HG02763 (cell line): ENCODE data around the gene PTPN18.
"Not testable (repeated sequence)": the region's sequence is repeated elsewhere in the genome, so short reads cannot be mapped to it uniquely, and the experiment has no call there.

Experiments used
- ATAC-seq: cut with Tn5 transposase; IDR thresholded peaks from one replicate; pipeline ENCODE4 v1.9.1; 2021; ENCODE audit warnings: mild to moderate bottlenecking, moderate library complexity; ENCODE audit not compliant: unreplicated experiment

Gene PTPN18, protein sequence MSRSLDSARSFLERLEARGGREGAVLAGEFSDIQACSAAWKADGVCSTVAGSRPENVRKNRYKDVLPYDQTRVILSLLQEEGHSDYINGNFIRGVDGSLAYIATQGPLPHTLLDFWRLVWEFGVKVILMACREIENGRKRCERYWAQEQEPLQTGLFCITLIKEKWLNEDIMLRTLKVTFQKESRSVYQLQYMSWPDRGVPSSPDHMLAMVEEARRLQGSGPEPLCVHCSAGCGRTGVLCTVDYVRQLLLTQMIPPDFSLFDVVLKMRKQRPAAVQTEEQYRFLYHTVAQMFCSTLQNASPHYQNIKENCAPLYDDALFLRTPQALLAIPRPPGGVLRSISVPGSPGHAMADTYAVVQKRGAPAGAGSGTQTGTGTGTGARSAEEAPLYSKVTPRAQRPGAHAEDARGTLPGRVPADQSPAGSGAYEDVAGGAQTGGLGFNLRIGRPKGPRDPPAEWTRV

DNA sequence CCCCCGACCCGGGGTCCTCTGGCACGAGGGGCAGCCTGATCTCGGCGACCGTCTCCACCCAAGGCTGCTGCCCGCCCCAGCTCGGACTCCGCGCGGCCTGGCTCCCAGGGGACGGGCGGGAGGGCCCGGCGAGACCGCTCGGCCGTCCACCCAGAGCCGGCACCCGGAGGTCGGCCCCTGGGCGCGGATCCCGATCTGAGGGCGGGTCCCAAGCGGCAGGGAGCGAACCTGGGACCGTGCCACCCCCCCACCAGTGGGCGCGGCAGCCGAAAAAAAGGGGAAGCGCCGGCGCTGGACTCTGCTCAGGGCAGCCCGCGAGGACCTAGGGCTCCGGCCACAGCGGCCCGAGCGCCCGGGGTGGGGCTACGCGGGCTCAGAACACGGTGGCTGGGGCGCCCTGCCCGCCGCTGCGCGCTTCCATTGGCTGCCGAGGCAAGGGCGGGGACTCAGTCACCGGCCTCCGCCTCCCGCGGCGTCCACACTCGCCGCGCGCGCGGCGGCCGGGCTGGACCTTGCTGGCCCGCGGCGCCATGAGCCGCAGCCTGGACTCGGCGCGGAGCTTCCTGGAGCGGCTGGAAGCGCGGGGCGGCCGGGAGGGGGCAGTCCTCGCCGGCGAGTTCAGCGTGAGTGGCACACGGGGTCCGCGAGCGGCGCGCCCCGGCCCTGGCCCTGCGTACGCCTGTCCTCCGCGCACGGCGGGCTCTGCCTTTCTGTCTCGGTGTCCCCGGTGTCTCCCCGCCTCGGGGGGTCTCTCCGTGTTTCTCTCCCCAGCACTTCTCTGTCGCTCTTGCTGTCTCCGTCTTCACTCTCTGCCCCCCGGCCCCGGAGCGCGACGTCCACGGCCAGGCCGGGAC, at the start of gene PTPN18:
Gene PTPN18, plus strand, starts transcription at position 479 of the 854 bp plus-strand sequence. Its CDS starts 52 bp downstream, at position 531.
- peak; percentile 94 for ATAC-seq

DNA sequence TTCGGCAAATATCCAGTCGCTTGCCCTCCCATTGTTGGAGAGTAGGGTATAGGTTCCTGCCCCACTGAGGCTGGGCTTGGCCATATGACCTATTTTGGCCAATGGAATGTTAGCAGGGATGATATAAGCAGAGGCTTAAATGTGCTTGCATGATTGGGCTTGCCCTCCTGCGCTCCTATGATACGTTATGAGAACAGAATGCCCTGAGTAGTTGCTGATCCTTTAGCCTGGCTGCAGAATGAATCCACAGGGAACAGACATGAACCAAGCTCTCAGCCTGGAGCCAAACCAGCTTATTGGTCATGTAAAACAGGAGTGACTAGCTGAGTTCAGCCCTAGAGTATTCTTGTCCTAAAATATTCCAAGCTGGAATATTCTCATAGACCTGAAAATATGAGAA, 48.0 kb upstream of the PTPN18 start:
- ATAC-seq = no peak

DNA sequence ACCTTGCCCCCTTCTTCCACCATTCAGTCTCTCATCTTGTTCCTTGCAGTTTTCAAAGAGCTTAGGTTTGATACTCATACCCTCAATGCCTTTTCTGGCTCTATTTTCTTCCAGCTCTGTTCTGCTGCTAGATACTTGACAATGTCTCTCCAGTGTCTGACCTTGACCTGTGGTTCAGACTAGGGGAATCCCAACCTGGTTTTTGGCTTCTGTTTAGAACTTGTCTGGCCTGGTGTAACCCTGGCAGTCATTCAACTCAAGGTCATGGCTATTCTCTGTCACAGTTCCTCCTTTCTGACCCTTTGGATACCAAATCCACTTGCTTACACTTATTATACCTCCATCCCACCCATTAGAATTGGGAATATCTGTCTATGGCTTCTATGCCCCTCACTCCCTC, 45.0 kb upstream of the PTPN18 start:
- no peak for ATAC-seq

DNA sequence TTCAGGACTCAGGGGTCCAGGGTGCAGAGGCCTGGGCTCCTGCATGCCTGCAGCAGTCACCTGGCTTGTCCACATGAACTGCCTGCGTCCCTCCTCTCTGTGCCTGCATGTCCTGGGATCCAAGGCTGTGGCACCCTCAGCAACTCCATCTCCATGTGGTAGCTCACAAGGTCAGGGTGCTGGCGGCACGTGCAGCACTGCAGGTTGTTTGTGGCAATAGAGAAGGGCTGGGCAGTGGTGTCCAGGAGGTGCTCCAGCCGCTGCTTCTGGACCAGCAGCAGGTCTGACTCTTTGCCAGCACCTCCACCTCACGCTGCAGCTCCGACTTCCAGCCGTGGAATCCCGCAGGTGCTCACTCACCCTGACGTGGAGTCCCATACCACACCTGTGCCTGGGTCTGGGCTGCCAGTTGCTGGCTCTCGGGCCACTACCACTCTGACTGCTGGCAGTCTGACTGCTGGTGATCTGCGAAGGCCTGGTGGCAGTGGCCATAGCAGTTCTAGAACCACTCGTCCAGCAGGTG, 42.0 kb upstream of the PTPN18 start:
- no peak for ATAC-seq

DNA sequence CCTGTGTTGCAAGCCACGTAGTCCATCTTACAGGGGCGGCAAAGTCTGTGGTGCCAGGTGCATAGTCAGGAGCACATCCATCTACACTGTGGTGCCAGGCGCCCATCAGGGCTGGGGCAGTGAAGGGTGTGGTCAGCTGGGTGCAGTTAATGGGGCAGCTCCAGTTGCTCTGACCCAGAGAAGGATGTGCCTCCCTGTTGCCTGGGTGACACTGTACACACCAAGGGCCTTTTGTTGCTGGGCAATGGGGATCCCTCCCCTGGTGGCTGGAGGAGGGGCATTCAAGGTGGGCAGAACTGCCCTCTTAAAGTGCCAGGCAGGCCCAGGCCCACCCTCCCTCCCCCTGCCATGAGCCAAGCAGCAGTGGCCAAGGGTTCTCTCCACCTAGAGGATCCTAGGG, 41.5 kb upstream of the PTPN18 start:
- ATAC-seq = no peak

DNA sequence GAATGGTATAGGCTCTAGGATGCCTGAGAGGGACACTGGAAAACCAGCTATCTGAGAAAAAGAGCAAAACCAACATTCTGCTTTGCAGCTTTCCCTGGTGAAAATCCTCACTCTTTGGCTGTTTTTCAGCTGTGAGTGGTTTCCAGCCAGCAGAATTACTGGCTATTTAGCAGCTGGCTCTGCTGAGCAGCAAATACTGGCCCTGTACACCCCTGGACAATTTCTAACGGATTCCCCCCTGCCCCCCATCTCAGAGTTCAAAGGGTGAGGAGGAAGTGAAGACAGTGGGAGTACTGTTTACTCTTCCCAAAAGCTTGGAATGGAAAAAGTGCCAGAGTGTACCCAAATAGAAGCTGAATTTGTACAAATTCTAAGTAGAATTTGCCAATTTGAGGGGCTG, 39.3 kb upstream of the PTPN18 start:
- ATAC-seq = no peak

DNA sequence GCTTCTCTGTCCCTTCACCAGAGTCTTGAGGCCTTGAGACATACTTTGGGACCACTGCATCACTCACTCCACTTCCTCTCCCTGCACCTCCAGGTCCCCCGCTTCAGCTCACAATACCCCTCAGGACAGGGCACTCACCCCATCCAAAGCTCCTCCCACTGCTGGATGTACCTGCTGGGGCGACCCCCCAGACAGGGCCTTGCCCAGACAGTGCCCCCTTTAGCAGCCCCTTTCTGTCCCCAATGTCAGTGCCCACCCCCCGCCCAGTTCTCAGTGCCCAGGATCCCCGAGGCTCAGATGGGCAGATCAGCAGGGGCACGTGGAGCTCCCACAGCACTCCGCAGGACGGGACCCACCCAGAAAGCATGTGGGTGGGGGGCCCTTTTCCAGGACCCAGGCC, 37.0 kb upstream of the PTPN18 start:
- no peak for ATAC-seq

DNA sequence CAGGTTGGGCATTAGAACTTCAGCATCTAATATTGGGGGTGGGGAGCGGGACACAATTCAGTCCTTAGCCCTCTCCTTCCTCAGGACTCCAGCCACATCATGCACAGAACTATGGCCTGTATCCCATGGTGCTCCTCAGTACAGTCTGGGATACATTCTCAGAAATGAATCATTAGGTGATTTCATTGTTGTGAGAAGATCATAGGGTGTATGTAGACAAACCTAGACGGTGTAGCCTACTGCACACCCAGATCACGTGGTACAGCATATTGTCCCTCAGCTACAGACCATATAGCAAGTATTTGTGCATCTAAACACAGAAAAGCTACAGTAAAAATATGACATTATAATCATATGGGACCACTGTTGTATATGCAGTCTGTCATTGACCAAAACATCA, 36.3 kb upstream of the PTPN18 start:
- no peak for ATAC-seq

DNA sequence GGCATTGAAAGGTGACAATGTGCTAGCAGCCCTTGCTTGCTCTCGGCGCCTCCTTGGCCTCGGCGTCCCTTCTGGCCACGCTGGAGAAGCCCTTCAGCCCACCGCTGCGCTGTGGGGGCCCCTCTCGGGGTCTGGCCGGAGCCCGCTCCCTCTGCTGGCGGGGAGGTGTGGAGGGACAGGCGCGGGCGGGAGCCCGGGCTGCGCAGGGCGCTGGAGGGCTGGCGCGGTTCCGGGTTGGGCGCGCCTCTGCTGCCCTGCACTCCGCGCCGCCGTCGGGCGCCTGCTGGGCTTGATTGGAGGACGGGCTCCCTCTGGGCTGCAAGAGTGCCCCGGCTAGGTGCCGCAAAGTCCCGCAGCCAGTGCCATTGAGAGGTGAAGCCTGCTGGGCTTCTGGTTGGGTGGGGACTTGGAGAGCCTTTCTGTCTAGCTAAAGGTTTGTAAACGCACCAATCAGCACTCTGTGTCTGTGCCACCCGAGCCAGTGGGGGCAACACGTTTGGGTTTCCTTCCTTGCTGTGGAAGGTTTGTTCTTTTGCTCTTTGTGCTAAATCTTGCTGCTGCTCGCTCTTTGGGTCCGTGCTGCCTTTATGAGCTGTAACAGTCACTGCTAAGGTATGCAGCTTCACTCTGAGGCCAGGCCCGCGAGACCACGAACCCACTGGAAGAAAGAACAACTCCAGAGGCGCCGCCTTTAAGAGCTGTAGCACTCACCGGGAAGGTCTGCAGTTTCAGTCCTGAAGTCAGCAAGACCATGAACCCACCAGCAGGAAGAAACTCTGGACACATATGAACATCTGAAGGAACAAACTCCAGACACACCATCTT, 27.9 kb upstream of the PTPN18 start:
- no peak for ATAC-seq

DNA sequence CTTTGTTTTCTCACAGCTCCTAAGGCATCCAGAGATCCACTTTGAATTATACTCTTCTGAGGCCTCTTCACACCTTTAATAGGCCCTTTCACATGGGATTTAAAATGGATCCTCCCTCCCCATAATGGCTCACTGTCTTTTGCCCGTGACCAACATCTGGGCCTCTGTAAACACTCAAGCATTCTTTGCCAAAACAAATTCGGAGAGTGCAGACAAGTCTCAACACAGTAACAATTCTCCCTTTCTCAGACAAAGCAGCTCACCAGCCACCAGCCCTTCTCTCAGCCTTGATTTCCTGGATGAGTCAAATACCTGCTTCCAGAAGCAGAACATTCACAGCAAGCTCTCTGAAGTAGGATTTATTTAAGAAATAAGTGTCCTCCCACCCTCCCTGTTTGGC, 27.1 kb upstream of the PTPN18 start:
- ATAC-seq = no peak

DNA sequence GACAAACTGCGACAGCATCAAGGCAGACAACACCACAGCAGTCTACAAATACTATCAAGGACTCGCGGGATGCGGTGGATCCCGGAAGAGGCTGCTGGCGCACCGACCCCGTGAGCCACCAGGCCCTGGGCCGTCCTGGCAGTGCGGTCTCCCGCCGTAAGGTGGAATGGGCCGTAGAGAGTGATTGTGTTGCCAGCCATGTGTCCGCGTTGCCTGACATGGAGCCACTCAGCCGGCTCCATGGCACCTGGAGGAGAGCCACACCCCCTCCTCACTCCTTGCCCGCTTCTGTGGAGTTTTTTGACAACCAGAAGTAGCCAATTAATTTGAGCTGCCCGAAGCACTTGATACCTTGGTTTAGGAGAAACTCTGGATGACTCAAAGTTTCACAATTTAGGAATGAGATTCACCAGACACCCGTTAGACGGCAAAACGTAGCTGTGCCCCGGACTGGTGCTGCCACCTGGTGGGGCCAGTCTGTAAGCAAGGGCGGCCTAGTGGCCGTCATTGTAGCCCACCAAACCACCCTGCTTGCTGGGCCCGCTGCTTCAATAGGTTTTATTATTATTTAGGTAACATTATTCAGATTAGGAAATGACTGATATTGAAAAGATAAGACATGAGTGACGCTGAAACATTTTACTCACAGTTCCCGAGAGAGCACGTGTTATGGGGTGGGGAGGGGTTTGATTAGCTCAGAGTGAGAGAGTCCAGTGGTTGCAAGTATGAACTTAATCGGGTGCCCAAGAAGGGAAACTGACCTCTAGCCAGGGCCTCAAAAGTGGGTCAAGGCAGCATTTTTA, 23.4 kb upstream of the PTPN18 start:
- peak; percentile 76 for ATAC-seq

DNA sequence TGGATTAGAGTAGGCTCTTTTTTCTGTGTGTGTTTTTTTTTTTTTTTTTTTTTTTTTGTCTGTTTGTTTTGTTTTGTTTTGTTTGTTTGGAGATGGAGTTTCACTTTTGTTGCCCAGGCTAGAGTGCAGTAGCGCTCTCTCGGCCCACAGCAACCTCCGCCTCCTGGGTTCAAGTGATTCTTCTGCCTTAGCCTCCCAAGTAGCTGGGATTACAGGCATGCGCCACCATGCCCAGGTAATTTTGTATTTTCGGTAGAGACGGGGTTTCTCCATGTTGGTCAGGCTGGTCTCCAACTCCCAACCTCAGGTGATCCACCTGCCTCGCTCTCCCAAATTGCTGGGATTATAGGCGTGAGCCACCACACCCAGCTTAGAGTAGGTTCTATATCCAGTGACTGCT, 22.6 kb upstream of the PTPN18 start:
- not testable (repeated sequence) for ATAC-seq

DNA sequence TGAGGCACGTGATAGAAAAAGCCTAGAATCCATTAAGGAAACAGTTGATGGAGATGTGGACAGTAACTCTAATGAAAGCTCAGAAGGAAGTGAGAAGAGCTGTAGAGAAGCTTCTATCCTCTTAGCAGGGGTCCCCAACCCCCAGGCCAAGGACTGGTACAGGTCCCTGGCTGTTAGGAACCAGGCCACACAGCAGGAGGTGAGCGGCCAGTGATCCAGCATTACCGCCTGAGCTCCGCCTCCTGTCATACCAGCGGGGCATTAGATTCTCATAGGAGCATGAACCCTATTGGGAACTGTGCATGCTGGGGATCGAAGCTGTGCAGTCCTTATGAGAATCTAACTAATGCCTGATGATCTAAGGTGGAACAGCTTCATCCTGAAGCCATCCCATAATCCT, 21.8 kb upstream of the PTPN18 start:
- ATAC-seq = no peak

DNA sequence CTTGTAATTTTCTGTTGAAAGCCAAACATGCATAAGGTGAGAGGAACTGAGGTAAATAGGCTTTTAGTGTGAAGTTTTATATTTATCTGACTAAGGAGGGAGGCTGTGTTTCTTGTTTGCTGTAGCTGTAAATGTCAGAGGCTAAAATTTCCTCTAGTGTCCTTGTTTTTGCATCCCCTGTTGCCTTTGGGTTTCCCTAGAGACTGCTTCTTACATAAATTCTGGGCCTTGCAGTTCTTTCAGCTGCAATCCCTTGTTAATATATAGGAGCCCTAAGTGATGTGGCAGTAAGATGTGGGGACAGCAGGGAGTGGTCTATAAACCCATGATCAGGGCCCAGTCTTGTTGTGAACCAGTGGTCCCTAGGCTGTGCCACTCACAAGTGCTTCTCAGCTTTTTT, 20.6 kb upstream of the PTPN18 start:
- ATAC-seq = no peak

DNA sequence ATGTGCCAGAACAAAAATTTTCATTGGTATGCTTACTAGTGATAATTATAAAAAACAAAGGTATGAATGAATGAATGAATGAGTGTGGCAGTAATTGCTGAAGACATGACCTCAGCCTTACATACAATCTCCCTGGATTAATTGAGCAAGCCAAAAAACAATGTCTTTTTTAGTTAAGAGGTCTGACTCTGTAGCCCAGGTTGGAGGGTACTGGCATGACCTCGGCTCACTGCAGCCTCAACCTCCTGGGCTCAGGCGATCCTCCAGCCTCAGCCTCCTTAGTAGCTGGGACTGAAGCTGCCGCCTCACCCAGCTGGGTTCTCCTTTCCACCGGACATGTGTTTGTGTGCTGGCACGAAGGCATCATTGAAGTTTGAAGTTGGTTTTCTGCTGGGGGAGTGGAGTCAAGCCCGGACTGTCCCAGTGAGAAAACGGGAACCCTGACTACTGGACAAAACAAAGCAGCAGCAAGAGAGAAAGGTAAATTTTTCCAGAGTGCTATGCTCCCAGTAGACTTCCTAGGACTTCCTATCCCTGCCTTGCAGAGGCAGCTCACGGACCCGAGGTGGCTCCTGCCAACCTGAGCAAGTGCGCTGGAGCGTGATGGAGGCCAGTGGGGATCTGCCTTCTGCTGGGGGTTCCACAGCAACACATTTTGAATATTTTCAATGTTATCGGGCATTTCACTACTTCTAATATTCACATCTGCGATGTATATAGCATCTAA, 19.5 kb upstream of the PTPN18 start:
- no peak for ATAC-seq

DNA sequence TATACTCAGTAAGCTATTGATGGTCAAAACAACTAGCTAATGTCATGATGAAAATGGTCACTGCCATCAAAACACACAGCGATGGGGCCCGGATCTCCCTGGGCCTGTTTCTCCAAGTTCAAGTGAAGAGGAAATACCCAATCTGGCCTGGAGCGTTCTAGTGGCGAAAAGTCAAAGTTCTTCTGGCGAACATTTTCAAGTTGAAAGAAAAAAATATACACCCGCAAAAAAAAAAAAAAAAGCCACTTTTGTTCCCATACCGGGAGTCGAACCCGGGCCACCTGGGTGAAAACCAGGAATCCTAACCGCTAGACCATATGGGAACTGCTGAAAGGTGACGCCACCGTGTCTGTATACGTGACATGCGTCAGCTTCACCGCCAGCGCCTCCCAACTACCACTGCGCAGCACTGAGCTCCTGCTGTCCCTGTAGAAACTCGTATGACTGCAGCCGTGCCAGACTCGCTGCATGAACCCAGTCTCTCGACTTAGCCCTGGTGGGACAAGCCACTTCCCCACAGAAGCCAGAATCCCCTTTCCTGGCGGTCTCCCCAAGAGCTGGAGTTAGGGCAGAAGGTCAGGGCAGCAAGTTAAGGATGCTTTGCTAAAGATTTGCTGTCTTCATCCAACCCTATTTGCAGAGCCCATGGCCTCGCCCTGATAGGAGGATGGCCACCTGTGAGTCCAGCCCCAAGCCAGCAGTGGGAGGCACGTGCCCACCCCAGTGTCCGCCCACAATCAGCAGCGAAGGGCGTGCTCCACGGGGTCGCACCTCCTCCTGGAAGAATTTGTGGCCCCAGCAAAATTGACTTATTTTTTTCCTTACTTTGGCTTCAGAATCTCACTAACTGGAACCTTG, 18.8 kb upstream of the PTPN18 start:
- no peak for ATAC-seq

DNA sequence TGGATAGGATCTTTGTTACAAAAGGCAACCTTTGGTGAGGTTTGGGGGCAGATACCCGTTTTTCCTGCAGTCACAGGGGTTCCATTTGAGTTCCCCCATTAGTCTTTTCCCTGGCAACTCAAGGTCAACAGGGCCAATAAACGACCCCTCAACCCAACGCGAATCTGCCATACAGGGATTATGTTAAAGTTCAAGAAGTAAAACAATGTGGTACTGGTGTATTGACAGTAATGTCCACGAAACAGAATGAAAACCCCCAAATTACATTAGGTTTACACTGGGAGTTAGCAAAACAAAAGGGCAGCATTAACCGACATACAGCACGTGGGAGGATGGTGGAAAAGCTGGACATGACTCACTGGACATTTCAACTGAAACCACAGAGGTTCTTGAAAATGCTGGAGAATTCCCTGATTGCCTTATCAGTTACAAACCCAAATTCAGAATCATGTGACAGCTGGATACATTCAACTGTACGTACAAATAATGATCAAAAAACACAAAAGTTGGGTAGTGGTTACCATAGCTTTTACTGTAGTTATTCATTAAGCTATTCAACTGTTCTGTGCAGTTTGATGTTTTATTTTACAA, 18.0 kb upstream of the PTPN18 start:
- ATAC-seq = no peak

DNA sequence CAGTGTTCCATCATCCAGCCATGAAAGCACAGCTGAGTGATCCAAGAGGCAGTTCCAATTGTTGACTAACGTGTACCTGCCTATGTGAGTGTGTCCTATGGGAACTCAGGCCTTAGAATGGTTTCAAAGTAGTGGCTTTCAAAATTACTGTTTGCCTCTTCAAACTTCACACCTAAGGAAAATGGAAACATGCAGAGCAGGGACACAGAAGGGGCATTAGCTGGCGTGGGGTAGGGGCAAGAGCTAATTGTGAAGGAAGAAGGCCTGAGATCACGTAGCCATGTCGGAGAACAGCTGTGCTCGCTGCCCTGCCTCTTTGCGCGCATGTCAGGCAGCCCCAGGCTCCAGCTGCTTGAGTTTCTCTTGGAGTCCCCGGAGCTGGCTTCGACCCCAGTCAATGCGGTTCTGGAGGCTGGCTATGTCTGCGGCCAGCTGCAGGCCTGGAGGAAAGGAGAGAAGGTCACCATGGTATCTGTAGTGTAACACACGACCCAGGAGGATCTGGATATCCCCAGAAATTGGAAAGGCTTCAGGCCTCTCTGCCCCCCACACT, 17.0 kb upstream of the PTPN18 start:
- ATAC-seq = no peak
